ENCODE results near the gene BMP10. TPM values are rescaled to one million over a fixed set of nuclear protein-coding genes. Genes with fewer than 3 reads are reported as not detected.

Gene BMP10
- total RNA-seq, 1 donor from 2014 or later, result not detected

DNA sequence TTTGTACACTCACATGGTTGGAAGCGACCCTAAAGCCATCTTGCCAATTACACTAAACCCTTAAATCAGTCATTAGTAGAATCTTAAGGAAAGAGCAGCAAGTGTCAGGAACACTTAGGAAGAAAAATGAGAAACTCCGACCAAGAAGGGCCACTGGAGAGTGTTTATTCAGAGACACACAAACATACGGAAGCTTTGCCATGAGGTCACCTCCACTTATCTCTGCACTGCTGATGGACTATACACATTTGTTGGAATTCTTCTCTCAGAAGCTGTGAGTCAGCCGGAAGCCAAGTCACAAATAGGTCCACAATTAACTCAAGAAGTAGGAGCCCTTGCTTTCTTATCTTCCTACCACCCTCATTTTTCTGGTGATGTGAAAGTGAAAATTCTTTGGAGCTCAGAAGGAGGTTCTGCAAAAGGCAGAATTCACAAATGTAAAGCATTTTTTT is 21.6 kb downstream of the BMP10 start:
- H3K4me1 Mint-ChIP-seq (ENCODE audit: low read depth, unreplicated experiment), result no peaks in the 10 kb centered on the region
- TF ChIP-seq, protein P1, sequence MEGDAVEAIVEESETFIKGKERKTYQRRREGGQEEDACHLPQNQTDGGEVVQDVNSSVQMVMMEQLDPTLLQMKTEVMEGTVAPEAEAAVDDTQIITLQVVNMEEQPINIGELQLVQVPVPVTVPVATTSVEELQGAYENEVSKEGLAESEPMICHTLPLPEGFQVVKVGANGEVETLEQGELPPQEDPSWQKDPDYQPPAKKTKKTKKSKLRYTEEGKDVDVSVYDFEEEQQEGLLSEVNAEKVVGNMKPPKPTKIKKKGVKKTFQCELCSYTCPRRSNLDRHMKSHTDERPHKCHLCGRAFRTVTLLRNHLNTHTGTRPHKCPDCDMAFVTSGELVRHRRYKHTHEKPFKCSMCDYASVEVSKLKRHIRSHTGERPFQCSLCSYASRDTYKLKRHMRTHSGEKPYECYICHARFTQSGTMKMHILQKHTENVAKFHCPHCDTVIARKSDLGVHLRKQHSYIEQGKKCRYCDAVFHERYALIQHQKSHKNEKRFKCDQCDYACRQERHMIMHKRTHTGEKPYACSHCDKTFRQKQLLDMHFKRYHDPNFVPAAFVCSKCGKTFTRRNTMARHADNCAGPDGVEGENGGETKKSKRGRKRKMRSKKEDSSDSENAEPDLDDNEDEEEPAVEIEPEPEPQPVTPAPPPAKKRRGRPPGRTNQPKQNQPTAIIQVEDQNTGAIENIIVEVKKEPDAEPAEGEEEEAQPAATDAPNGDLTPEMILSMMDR (IDR thresholded peaks at IDR 0.05; ENCODE audit: partially characterized antibody, unreplicated experiment), result no peak
- no peaks in the 10 kb centered on the region for H3K36me3 Mint-ChIP-seq (ENCODE audit: unreplicated experiment)
- H3K27ac Mint-ChIP-seq (ENCODE audit: unreplicated experiment), result no peak overlapping the region
- DNase-seq, result no peak
- no peak overlapping the region for H3K4me3 Mint-ChIP-seq (ENCODE audit: unreplicated experiment)
- peaks cover 2% of the 10 kb centered on the region for H3K27me3 Mint-ChIP-seq (ENCODE audit: unreplicated experiment)
- H3K9me3 Mint-ChIP-seq (ENCODE audit: unreplicated experiment), result no peaks in the 10 kb centered on the region

DNA sequence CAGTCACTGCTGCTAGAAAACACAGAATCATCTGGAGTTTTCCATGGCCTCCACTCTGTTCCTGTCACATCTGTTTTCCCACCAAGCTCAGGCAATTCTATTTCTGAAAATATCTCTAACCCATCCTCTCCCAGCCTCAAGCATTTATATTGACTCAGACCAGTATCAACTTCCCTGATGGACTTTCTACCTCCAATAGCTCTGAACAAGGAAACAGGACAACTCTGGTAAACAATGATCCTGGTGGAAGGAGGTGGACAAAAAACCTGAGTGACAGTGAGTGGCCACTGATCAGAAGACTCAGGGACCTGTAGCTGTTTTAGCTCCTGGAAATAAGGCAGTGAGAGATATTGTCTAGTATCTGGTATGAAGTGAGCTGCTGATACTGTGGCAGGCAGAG is 23.4 kb downstream of the BMP10 start:
- Mint-ChIP-seq H3K9me3 (ENCODE audit: unreplicated experiment) (no peaks in the 10 kb centered on the region), H3K4me3 (ENCODE audit: unreplicated experiment) (no peak overlapping the region), H3K27ac (ENCODE audit: unreplicated experiment) (no peak overlapping the region), H3K36me3 (ENCODE audit: unreplicated experiment) (no peaks in the 10 kb centered on the region), H3K27me3 (ENCODE audit: unreplicated experiment) (peaks cover 2% of the 10 kb centered on the region), H3K4me1 (ENCODE audit: low read depth, unreplicated experiment) (no peaks in the 10 kb centered on the region)
- no peak for DNase-seq
- TF ChIP-seq, protein P1 (IDR thresholded peaks at IDR 0.05; ENCODE audit: partially characterized antibody, unreplicated experiment), result no peak

DNA sequence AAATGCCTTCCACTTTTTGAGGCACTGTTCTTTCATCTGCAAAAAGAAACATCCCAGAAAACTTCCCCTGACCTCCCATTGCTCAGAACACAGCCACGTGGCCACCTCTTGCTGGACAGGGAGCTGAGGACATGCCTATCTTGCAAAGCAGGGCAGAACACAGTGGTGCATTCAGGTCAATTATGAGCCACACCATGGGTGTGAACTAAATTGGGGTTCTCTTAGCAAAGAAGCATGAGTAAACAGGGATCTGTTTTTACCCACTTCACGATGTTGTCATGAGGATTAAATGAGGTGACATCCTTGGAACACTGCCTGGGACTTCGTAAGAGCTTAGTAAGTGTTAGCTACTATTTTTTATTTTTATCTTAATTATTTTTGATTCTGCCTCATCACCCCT is 25.1 kb downstream of the BMP10 start:
- H3K9me3 Mint-ChIP-seq (ENCODE audit: unreplicated experiment), result no peaks in the 10 kb centered on the region
- no peak for DNase-seq
- TF ChIP-seq, protein P1 (IDR thresholded peaks at IDR 0.05; ENCODE audit: partially characterized antibody, unreplicated experiment), result no peak
- peaks cover 2% of the 10 kb centered on the region for H3K27me3 Mint-ChIP-seq (ENCODE audit: unreplicated experiment)
- H3K27ac Mint-ChIP-seq (ENCODE audit: unreplicated experiment), result no peak overlapping the region
- no peaks in the 10 kb centered on the region for H3K36me3 Mint-ChIP-seq (ENCODE audit: unreplicated experiment)
- H3K4me1 Mint-ChIP-seq (ENCODE audit: low read depth, unreplicated experiment), result no peaks in the 10 kb centered on the region
- H3K4me3 Mint-ChIP-seq (ENCODE audit: unreplicated experiment), result no peak overlapping the region

- Mint-ChIP-seq H3K9me3 (ENCODE audit: unreplicated experiment) (no peaks in the 10 kb centered on the region), H3K27me3 (ENCODE audit: unreplicated experiment) (no peaks in the 10 kb centered on the region), H3K27ac (ENCODE audit: unreplicated experiment) (no peak overlapping the region), H3K4me1 (ENCODE audit: low read depth, unreplicated experiment) (no peaks in the 10 kb centered on the region), H3K36me3 (ENCODE audit: unreplicated experiment) (no peaks in the 10 kb centered on the region), H3K4me3 (ENCODE audit: unreplicated experiment) (no peak overlapping the region)
- TF ChIP-seq, protein P1 (IDR thresholded peaks at IDR 0.05; ENCODE audit: partially characterized antibody, unreplicated experiment), result no peak
- DNase-seq, result no peak
Observed at GRCh38 chr2:68845043-68845442, 26.2 kb downstream of the BMP10 start.

DNA sequence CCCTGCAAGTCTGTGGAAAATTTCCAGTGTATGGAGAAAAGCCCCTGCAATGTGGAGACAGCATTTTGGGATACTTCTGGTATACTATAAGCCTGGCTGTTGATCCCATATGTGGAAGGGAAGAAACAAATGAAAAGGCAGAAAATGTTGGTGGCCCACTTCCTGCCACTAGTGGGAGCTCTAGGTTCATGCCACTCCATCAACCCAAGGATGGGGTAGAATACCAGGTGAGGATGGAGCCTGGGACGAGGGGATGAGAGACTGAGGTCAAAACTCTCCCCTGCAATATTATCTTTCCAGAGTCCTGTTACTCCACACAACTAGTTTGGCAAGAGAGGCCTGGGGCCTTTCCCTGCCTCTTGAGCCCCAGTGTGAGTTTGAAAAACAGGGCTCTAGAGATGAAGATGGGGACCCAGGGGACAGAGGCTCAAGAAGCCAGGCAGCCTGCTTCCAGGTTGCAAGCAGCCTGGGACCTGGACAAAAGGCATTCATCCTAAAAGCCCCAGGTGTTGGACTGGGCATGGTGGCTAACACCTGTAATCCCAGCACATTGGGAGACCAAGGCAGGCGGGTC is 31.9 kb downstream of the BMP10 start:
- H3K36me3 Mint-ChIP-seq (ENCODE audit: unreplicated experiment), result no peaks in the 10 kb centered on the region
- DNase-seq, result no peak
- H3K27ac Mint-ChIP-seq (ENCODE audit: unreplicated experiment), result no peak overlapping the region
- H3K27me3 Mint-ChIP-seq (ENCODE audit: unreplicated experiment), result no peaks in the 10 kb centered on the region
- H3K9me3 Mint-ChIP-seq (ENCODE audit: unreplicated experiment), result no peaks in the 10 kb centered on the region
- no peak overlapping the region for H3K4me3 Mint-ChIP-seq (ENCODE audit: unreplicated experiment)
- TF ChIP-seq, protein P1 (IDR thresholded peaks at IDR 0.05; ENCODE audit: partially characterized antibody, unreplicated experiment), result no peak
- H3K4me1 Mint-ChIP-seq (ENCODE audit: low read depth, unreplicated experiment), result no peaks in the 10 kb centered on the region

All from glutamatergic neuron (in vitro differentiated cells).